Measurements from ENCODE around the gene PIK3R3.

PIK3R3 gene

GRCh38 chr1:46136711-46137110 is 4.3 kb upstream of the PIK3R3 start:
- Histone ChIP-seq H3K9me3 (ENCODE audit: control extremely low read depth in 1 of 5, control insufficient read depth in 4 of 5, insufficient read depth in 2 of 5, low read depth in 1 of 5, low read length in 4 of 5) (no peaks in the 10 kb centered on the region), H3K27ac (ENCODE audit: insufficient read depth in 1 of 2, low read depth in 1 of 2, low read length in 2 of 2, poor library complexity in 1 of 2, severe bottlenecking in 2 of 2) (no peak overlapping the region), H3K4me3 (ENCODE audit: control insufficient read depth in 1 of 7, extremely low read depth in 1 of 7, insufficient read depth in 4 of 7, low read depth in 2 of 7, low read length in 6 of 7) (no peak overlapping the region), H3K27me3 (replicated peaks in 2 of 5; ENCODE audit: control insufficient read depth in 4 of 5, insufficient read depth in 5 of 5, low read length in 4 of 5) (peaks cover 0 to 6% (median 2%) of the 10 kb centered on the region in 5 experiments), H3K4me1 (ENCODE audit: control extremely low read depth in 1 of 4, control insufficient read depth in 4 of 4, insufficient read depth in 4 of 4, low read length in 3 of 4) (peaks cover 3 to 20% (median 18%) of the 10 kb centered on the region in 4 experiments), H3K36me3 (ENCODE audit: control insufficient read depth in 4 of 4, insufficient read depth in 4 of 4, low read length in 3 of 4) (no peaks in the 10 kb centered on the region)
- DNase-seq: no peak
- ChIA-PET CTCF (no interaction called here), POLR2A (no interaction called here)

- H3K27me3 ChIP-seq (replicated peaks in 2 of 5; ENCODE audit: control insufficient read depth in 4 of 5, insufficient read depth in 5 of 5, low read length in 4 of 5): peaks cover 3 to 24% (median 9%) of the 10 kb centered on the region in 5 experiments
- ChIA-PET POLR2A (no interaction called here), CTCF (interaction anchor here (1.1 to 1.6 kb wide), 3 partner anchors 12 to 48 kb away, joined by 3 to 4 read pairs (median 3); no protein-coding TSS in a partner anchor)
- no CpG with 5 or more reads among the region's 3 CpGs for WGBS (ENCODE audit: insufficient coverage)
- no peak overlapping the region for H3K4me3 ChIP-seq (ENCODE audit: control insufficient read depth in 1 of 7, extremely low read depth in 1 of 7, insufficient read depth in 4 of 7, low read depth in 2 of 7, low read length in 6 of 7)
- H3K27ac ChIP-seq (ENCODE audit: insufficient read depth in 1 of 2, low read depth in 1 of 2, low read length in 2 of 2, poor library complexity in 1 of 2, severe bottlenecking in 2 of 2): no peak overlapping the region
- H3K9me3 ChIP-seq (ENCODE audit: control extremely low read depth in 1 of 5, control insufficient read depth in 4 of 5, insufficient read depth in 2 of 5, low read depth in 1 of 5, low read length in 4 of 5): no peaks in the 10 kb centered on the region
- no peaks in the 10 kb centered on the region for H3K36me3 ChIP-seq (ENCODE audit: control insufficient read depth in 4 of 4, insufficient read depth in 4 of 4, low read length in 3 of 4)
- peaks cover 3 to 29% (median 26%) of the 10 kb centered on the region in 4 experiments for H3K4me1 ChIP-seq (ENCODE audit: control extremely low read depth in 1 of 4, control insufficient read depth in 4 of 4, insufficient read depth in 4 of 4, low read length in 3 of 4)
- peak in 1 of 3 donors; percentile 7 for DNase-seq
Observed at GRCh38 chr1:46134660-46135331, 2.4 kb upstream of the PIK3R3 start.

DNA sequence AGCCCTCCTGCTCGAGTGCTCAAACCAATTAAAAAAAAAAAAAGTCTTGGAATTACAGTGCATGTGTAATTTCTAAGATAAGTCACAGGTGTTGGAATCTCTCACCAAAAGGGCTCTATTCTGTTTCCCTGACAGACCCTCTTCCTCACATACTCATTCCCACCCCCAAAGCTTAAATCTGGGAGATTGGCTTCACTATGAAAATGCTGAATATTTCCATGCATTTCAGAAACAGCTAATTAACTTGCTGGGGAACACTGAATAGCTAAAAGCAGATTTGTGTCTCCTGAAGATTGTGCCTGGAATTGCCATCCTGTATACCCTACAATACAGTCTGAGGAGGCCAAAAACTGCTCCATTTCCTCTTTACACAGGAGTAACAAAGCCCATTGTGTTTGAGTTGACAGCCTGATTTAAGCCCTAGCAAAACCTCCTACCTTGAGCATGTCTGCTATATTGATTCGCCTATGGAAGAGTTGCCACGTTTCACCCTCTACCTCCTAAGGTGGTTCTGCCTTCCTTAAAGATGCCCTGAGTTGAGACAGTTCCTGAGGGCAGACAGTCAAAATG is 1.4 kb upstream of the PIK3R3 start:
- no peaks in the 10 kb centered on the region for H3K9me3 ChIP-seq (ENCODE audit: control extremely low read depth in 1 of 5, control insufficient read depth in 4 of 5, insufficient read depth in 2 of 5, low read depth in 1 of 5, low read length in 4 of 5)
- ChIA-PET POLR2A (no interaction called here), CTCF (interaction anchor here (1.6 kb wide), 1 partner anchor 49 kb away, joined by 3 read pairs; no protein-coding TSS in a partner anchor)
- 86% methylated on average over 1 of the region's 3 CpGs for WGBS (ENCODE audit: insufficient coverage)
- H3K36me3 ChIP-seq (ENCODE audit: control insufficient read depth in 4 of 4, insufficient read depth in 4 of 4, low read length in 3 of 4): no peaks in the 10 kb centered on the region
- peaks cover 6 to 29% (median 12%) of the 10 kb centered on the region in 5 experiments for H3K27me3 ChIP-seq (replicated peaks in 2 of 5; ENCODE audit: control insufficient read depth in 4 of 5, insufficient read depth in 5 of 5, low read length in 4 of 5)
- H3K4me3 ChIP-seq (ENCODE audit: control insufficient read depth in 1 of 7, extremely low read depth in 1 of 7, insufficient read depth in 4 of 7, low read depth in 2 of 7, low read length in 6 of 7): peak overlapping the region in 6 of 7 experiments; percentile 64 to 87 (median 72)
- H3K4me1 ChIP-seq (ENCODE audit: control extremely low read depth in 1 of 4, control insufficient read depth in 4 of 4, insufficient read depth in 4 of 4, low read length in 3 of 4): peaks cover 3 to 32% (median 26%) of the 10 kb centered on the region in 4 experiments
- DNase-seq: no peak
- peak overlapping the region in 1 of 2 experiments; percentile 5 for H3K27ac ChIP-seq (ENCODE audit: insufficient read depth in 1 of 2, low read depth in 1 of 2, low read length in 2 of 2, poor library complexity in 1 of 2, severe bottlenecking in 2 of 2)

DNA sequence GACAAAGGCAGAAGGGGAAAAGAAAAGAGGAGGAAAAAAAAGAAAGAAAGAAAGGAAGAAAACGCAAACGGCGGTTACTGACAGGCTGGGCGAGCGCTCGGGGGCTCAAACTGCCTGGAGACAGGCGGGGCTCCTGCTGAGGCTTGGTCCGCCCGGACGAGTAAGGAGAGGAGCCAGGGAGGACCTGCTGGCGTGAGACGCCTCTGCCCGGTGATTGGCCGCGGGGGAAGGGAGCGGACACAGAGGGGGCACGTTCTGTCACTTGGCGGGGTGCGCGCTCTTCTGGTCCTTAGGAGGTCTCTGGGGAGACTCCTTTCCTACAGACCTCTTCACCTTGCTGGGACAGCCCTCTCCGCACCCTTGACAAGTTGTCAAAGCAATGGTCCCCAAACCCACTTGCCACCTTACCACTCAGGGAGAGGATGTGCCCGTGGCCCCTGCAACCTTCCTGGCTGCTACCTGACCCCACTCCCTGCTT is 791 bp upstream of the PIK3R3 start:
- H3K4me1 ChIP-seq (ENCODE audit: control extremely low read depth in 1 of 4, control insufficient read depth in 4 of 4, insufficient read depth in 4 of 4, low read length in 3 of 4): peaks cover 3 to 32% (median 26%) of the 10 kb centered on the region in 4 experiments
- peak overlapping the region; percentile 64 to 87 (median 71) for H3K4me3 ChIP-seq (ENCODE audit: control insufficient read depth in 1 of 7, extremely low read depth in 1 of 7, insufficient read depth in 4 of 7, low read depth in 2 of 7, low read length in 6 of 7)
- no peak for DNase-seq
- H3K27ac ChIP-seq (ENCODE audit: insufficient read depth in 1 of 2, low read depth in 1 of 2, low read length in 2 of 2, poor library complexity in 1 of 2, severe bottlenecking in 2 of 2): peak overlapping the region; percentile 90 to 98
- peaks cover 6 to 29% (median 12%) of the 10 kb centered on the region in 5 experiments for H3K27me3 ChIP-seq (replicated peaks in 2 of 5; ENCODE audit: control insufficient read depth in 4 of 5, insufficient read depth in 5 of 5, low read length in 4 of 5)
- H3K9me3 ChIP-seq (ENCODE audit: control extremely low read depth in 1 of 5, control insufficient read depth in 4 of 5, insufficient read depth in 2 of 5, low read depth in 1 of 5, low read length in 4 of 5): no peaks in the 10 kb centered on the region
- CTCF ChIA-PET: no interaction called here
- under 1% methylated on average over 21 of the region's 22 CpGs for WGBS (ENCODE audit: insufficient coverage)
- H3K36me3 ChIP-seq (ENCODE audit: control insufficient read depth in 4 of 4, insufficient read depth in 4 of 4, low read length in 3 of 4): no peaks in the 10 kb centered on the region
- POLR2A ChIA-PET: no interaction called here

DNA sequence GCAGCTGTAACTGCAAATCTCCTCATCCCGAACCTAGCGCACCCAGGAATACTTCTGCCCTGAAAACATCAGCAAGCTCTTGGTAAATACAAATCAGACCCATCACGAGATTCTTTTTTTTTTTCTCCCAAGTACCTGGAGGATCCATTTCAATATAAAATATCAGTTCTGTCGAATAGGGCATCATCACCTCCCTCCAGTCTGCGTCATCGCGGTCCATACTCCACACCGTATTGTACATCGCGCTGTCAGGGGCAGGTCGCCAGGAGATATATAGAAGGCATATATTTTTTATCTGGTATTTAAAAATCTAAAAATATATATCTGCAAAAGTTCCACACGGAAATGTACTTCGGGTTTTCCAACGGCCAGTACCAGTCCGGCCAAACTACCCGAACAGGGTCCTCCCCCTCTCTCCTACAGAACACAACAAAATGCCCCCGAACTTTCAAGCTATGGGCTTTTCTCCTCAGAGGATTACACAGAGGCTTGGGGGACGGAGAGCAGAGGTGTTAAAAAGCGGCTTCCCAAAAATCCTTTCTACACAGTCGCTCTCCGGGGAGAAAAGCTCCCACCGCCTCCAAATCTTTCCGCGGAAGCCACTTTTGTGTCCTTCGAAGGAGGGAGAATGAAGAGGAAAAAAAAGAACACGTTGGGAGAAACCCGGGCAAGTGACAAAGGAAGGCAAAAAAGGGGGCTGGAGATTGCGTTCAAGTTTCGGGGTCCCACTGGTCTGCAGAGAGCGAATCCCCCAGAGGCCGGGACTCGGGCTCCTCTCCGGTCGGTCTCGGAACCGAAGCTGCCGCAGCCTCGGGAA is 509 bp downstream of the PIK3R3 start:
- H3K27ac ChIP-seq (ENCODE audit: insufficient read depth in 1 of 2, low read depth in 1 of 2, low read length in 2 of 2, poor library complexity in 1 of 2, severe bottlenecking in 2 of 2): peak overlapping the region in 1 of 2 experiments; percentile 98
- ChIA-PET POLR2A (interaction anchor here (0.7 to 1.3 kb wide), 3 partner anchors 35 to 51 kb away, joined by 3 to 4 read pairs (median 3); no protein-coding TSS in a partner anchor), CTCF (interaction anchor here (0.7 to 1.7 kb wide), 3 partner anchors 9 to 61 kb away, joined by 3 to 4 read pairs (median 4); no protein-coding TSS in a partner anchor)
- H3K9me3 ChIP-seq (ENCODE audit: control extremely low read depth in 1 of 5, control insufficient read depth in 4 of 5, insufficient read depth in 2 of 5, low read depth in 1 of 5, low read length in 4 of 5): no peaks in the 10 kb centered on the region
- peaks cover 3 to 32% (median 26%) of the 10 kb centered on the region in 4 experiments for H3K4me1 ChIP-seq (ENCODE audit: control extremely low read depth in 1 of 4, control insufficient read depth in 4 of 4, insufficient read depth in 4 of 4, low read length in 3 of 4)
- DNase-seq: peak; percentile 27 to 73 (median 57)
- peak overlapping the region; percentile 56 to 87 (median 71) for H3K4me3 ChIP-seq (ENCODE audit: control insufficient read depth in 1 of 7, extremely low read depth in 1 of 7, insufficient read depth in 4 of 7, low read depth in 2 of 7, low read length in 6 of 7)
- WGBS (ENCODE audit: insufficient coverage): 0% methylated on average over 18 of the region's 38 CpGs
- peaks cover 5 to 29% (median 12%) of the 10 kb centered on the region in 5 experiments for H3K27me3 ChIP-seq (replicated peaks in 2 of 5; ENCODE audit: control insufficient read depth in 4 of 5, insufficient read depth in 5 of 5, low read length in 4 of 5)
- H3K36me3 ChIP-seq (ENCODE audit: control insufficient read depth in 4 of 4, insufficient read depth in 4 of 4, low read length in 3 of 4): no peaks in the 10 kb centered on the region

GRCh38 chr1:46131093-46131492 is 1.3 kb downstream of the PIK3R3 start:
- Histone ChIP-seq H3K27me3 (replicated peaks in 2 of 5; ENCODE audit: control insufficient read depth in 4 of 5, insufficient read depth in 5 of 5, low read length in 4 of 5) (peaks cover 5 to 29% (median 12%) of the 10 kb centered on the region in 5 experiments), H3K4me1 (ENCODE audit: control extremely low read depth in 1 of 4, control insufficient read depth in 4 of 4, insufficient read depth in 4 of 4, low read length in 3 of 4) (peaks cover 3 to 32% (median 26%) of the 10 kb centered on the region in 4 experiments), H3K27ac (ENCODE audit: insufficient read depth in 1 of 2, low read depth in 1 of 2, low read length in 2 of 2, poor library complexity in 1 of 2, severe bottlenecking in 2 of 2) (peak overlapping the region in 1 of 2 experiments; percentile 6), H3K36me3 (ENCODE audit: control insufficient read depth in 4 of 4, insufficient read depth in 4 of 4, low read length in 3 of 4) (no peaks in the 10 kb centered on the region), H3K4me3 (ENCODE audit: control insufficient read depth in 1 of 7, extremely low read depth in 1 of 7, insufficient read depth in 4 of 7, low read depth in 2 of 7, low read length in 6 of 7) (peak overlapping the region in 6 of 7 experiments; percentile 13 to 87 (median 68)), H3K9me3 (ENCODE audit: control extremely low read depth in 1 of 5, control insufficient read depth in 4 of 5, insufficient read depth in 2 of 5, low read depth in 1 of 5, low read length in 4 of 5) (no peaks in the 10 kb centered on the region)
- DNase-seq: peak in 2 of 3 donors; percentile 32 to 33
- WGBS (ENCODE audit: insufficient coverage): 0% methylated on average over 4 of the region's 10 CpGs
- ChIA-PET POLR2A (interaction anchor here (0.7 to 0.8 kb wide), 2 partner anchors 35 to 52 kb away, joined by 3 read pairs; no protein-coding TSS in a partner anchor), CTCF (interaction anchor here (1.3 to 1.7 kb wide), 2 partner anchors 37 to 60 kb away, joined by 4 read pairs; no protein-coding TSS in a partner anchor)

All from common myeloid progenitor, CD34-positive (primary cell).